Stimulated activated CD4-positive, alpha-beta T cell treated with anti-CD3 and anti-CD28 coated beads, Interleukin-12 subunit alpha, Interleukin-12 subunit beta, amount 100 ng/mL, for 48 hours (primary cell): ENCODE data around the gene CHRNB2.

Experiments
- DNase-seq, 3 donors: peaks; one replicate each; pipeline ENCODE4 v3.0.0-alpha.2; 2020; ENCODE audit warnings: low read depth in 2 of 3, low spot score in 1 of 3

The CHRNB2 gene

GRCh38 chr1:154551474-154551873 lies 16.1 kb upstream of the CHRNB2 start:
- DNase-seq, result no peak

- no peak for DNase-seq
Observed at GRCh38 chr1:154552036-154552435, 15.5 kb upstream of the CHRNB2 start.

GRCh38 chr1:154553056-154554030 lies 14.2 kb upstream of the CHRNB2 start:
- DNase-seq, result no peak

GRCh38 chr1:154556422-154556821 lies 11.2 kb upstream of the CHRNB2 start:
- no peak for DNase-seq

- no peak for DNase-seq
Observed at GRCh38 chr1:154557248-154557938, 10.2 kb upstream of the CHRNB2 start.

GRCh38 chr1:154557939-154558719 lies 9.4 kb upstream of the CHRNB2 start, which contains the start of gene UBE2Q1:
TSS of gene UBE2Q1 (minus strand) at chr1:154558662. CDS start at chr1:154558553, 109 bp downstream.
- no peak for DNase-seq

GRCh38 chr1:154558720-154559465 lies 8.7 kb upstream of the CHRNB2 start:
- peak; percentile 97 to 99 (median 99) for DNase-seq

- DNase-seq, result peak; percentile 72 to 88 (median 74)
Observed at GRCh38 chr1:154559466-154560044, 8.0 kb upstream of the CHRNB2 start.

GRCh38 chr1:154565876-154566275 lies 1.7 kb upstream of the CHRNB2 start:
- DNase-seq, result no peak

GRCh38 chr1:154568157-154568815 lies 708 bp downstream of the CHRNB2 start:
- no peak for DNase-seq

GRCh38 chr1:154571244-154571963 lies 3.8 kb downstream of the CHRNB2 start:
- DNase-seq, result no peak

GRCh38 chr1:154571964-154572288 lies 4.3 kb downstream of the CHRNB2 start:
- no peak for DNase-seq

GRCh38 chr1:154572468-154573167 lies 5.0 kb downstream of the CHRNB2 start:
- no peak for DNase-seq

GRCh38 chr1:154573168-154573510 lies 5.6 kb downstream of the CHRNB2 start:
- DNase-seq, result no peak

GRCh38 chr1:154574716-154575115 lies 7.1 kb downstream of the CHRNB2 start:
- DNase-seq, result no peak

- DNase-seq, result no peak
Observed at GRCh38 chr1:154575147-154575927, 7.8 kb downstream of the CHRNB2 start.

- DNase-seq, result no peak
Observed at GRCh38 chr1:154575951-154576566, 8.5 kb downstream of the CHRNB2 start.
